HG02852 (cell line): ENCODE results near the gene EIF4EBP3.
"Not testable (repeated sequence)": the region's sequence is repeated elsewhere in the genome, so short reads cannot be mapped to it uniquely, and the experiment has no call there.

Experiments
- ATAC-seq: cut with Tn5 transposase; IDR thresholded peaks from one replicate; pipeline ENCODE4 v1.9.1; 2021; ENCODE audit warnings: mild to moderate bottlenecking, moderate library complexity; ENCODE audit not compliant: unreplicated experiment

Gene EIF4EBP3

DNA sequence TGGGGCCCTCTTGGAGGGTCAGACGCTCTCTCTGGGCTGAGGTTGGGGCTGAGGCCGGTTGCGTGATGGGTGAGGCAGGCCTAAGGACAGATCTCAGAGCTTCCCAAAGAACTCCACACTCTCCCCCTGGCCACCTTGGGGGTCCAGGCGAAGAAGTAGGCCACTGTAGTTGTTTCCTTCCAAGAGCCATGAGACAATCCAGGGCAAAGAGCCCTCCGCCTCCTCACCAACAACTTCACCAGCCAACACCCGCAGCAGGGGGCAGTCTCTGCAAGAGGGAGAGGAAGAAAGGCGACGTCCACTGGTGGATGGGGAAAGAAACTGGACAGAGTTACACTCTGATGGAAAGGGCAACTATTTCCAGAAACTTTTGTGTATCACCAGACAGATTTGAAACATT, 27.8 kb downstream of the EIF4EBP3 start:
- no peak for ATAC-seq

DNA sequence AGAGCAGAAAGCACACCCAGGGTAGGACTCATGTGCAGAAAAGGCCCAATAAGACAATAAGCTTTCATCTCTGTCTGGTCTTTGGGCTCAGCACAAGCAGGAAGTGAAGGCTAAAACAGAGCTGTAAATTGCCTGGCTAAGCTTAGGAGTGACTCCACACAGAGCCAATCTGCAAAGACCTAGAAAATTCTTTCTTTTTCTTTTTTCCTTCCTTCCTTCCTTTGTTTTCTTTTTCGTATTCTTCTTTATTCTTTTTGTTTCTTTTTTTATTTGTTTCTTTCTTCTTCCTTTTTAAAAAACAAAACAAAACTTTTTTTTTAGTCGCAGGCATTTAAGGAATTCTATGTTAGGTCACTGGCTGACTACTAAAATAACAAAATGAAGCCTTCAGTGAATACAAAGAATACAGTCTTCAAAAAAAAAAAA, 29.3 kb downstream of the EIF4EBP3 start:
- no peak for ATAC-seq

DNA sequence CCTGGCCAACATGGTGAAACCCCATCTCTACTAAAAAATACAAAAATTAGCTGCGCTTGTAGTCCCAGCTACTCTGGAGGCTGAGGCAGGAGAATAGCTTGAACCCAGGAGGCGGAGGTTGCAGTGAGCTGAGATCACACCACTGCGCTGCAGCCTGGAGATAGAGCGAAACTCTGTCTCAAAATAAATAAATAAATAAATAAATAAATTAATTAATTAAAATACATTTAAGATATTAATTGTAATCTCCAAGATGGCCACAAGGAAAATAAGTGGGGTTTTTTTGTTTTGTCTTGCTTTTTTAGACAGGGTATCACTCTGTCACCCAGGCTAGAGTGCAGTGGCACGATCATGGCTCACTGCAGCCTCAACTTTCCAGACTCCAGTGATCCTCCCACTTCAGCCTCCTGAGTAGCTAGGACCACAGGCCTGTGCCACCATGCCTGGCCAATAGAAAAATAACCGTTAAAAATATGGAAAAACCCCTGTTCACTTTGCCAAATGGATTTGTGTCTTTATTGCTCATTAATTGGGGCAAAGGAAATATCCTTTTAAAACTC, 31.8 kb downstream of the EIF4EBP3 start:
- ATAC-seq, result not testable (repeated sequence)

DNA sequence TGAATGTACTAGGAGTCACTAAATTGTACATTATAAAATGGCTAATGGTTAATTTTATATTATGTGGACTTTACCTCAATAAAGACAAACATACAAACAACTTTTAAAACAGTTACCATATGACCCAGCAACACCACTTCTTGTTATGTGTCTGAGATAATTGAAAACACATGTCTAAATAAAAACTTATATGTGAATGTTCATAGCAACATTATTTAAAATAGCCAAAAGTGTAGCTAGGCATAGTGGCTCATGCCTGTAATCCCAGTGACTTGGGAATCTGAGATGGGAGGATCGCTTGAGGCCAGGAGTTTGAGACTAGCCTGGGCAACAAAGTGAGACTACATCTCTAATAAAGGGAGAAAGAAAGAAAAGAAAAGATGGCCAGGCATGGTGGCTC, 40.0 kb downstream of the EIF4EBP3 start:
- ATAC-seq, result no peak

DNA sequence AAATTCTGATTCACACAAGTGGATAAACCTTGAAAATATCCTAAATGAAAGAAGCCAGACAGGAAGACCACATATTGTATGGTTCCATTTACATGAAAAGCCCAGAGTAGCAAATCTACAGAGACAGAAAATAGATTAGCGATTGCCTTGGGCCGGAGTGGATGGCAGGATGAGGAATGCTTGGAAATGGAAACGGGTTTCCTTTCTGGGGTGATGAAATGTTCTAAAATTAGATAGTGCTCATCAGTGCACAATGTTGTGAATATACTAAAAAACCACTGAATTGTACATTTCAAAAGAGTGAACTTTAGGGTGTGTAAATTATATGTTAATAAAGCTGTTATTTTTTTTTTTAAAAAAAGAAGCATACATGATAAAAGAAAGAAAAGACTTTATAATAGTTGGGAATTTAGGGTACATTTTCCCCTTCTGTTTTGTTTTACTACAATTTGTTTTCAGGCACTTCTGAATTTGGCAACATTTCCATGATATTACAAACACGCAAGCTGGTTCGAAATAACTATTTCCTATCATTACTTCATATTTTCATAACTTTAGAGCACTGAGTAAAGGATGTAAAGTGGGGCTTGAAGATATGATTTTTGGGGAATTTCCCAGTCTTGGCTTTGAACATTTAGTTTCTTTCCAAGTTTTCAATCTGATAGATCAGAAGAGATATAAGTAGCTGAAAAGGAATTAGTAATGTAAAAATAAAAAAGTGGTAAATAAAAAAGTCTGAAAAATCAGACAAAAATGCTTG, 41.0 kb downstream of the EIF4EBP3 start:
- ATAC-seq, result no peak

DNA sequence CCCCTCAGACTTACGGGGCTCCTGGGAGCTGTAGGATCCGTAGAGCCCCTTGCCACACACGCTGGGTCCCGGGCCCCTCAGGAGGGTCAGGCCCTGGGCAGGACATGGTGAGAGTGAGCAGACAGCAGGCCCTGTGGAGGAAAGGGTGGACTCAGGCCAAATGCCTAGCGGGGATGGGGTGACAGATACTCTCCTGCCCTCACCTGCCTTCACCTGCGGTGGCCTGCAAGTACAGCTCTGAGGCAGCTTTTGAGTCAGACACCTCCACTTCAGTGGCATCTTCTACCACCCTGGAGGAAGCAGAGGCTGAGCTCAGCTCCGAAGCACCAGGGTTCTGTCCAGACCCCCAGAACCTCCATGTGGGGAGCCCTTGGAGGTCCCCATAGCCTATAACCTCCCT, 43.4 kb downstream of the EIF4EBP3 start:
- ATAC-seq, result no peak

DNA sequence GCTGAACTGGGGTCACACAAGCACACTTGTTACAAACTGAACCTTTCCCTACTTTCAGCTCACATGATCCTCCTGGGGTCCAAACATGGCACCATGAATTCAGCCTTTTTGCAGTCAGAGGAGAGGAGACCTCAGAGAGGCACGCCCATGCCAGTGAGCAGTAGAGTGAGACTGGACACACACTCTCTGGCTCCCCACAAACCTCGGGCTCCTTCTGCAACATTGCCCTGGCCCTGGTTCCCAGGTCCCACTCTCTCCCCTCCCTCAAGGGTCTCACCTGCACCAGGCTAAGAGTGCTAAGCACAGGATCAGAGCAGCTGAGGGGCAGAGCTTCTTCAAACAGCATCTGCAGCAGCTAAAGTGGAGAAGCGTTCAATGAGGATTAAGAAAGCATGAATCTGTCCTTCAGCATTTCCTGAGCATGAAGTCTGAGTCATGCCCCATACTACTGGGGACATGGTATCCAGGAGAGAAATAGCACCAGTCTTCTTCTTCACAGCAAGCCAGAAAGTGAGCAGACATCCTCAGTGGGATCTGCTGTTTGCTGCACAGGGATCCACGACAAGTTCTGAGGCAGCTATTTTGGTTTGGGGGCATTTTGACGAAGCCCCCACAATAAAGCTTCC, 44.4 kb downstream of the EIF4EBP3 start:
- ATAC-seq, result no peak

DNA sequence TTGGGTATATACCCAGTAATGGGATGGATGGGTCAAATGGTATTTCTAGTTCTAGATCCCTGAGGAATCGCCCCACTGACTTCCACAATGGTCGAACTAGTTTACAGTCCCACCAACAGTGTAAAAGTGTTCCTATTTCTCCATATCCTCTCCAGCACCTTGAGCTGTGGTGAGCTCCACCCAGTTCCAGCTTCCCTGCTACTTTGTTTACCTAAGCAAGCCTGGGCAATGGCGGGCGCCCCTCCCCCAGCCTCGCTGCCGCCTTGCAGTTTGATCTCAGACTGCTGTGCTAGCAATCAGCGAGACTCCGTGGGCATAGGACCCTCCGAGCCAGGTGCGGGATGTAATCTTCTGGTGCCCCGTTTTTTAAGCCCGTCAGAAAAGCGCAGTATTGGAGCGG, 45.6 kb downstream of the EIF4EBP3 start:
- not testable (repeated sequence) for ATAC-seq

DNA sequence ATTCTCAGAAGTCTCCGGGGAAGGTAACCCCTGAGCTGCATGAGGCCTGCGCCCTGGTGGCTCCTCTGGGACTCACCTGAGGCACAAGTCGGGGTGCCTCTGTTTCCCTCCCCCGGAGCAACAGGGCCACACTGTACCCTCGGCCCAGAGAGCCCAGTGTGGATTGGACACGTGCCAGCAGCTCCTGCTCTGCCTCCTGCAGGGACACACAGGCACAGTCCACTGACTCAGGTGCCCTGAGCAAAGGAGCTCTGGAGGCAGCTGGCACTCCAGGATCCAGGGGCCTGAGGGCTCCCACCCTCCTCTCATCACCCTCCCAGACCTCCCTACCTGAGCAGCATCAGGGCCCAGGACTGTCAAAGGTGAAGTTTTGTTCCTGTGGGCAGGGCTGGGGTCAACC, 46.7 kb downstream of the EIF4EBP3 start:
- no peak for ATAC-seq

DNA sequence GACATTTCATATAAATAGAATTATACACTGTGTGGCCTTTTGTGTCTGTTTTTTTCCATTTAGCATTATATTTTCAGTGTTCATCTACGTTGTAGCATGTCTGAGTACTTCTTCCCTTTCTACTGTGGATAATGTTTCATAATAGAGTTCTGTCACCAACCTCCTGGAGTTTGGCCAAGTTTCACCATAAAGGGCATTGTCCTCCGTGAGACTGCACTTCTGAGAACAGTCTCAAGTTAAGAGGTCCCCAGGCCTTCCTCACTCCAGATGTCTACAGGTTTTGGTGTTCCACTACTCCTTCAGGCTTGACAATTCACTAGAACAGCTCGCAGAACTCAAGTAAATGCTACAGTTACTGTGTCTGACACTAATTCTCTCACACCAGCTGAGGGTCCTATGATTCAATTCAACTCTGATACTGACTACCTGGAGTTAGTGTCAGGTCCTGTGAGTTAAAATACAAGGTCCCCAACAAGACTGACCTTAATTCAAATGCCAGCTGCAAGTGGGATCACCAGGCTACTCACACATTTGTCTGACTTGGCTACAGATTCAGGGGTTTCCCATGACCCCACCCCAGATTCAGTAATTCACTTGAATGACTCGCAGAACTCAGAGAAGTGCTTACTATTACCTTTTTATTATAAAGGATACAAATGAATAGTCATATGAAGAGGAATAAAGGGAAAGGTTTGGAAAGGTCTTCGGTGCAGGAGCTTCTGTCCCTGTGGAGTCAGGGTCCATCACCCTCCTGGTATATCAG, 48.3 kb downstream of the EIF4EBP3 start:
- ATAC-seq, result no peak

DNA sequence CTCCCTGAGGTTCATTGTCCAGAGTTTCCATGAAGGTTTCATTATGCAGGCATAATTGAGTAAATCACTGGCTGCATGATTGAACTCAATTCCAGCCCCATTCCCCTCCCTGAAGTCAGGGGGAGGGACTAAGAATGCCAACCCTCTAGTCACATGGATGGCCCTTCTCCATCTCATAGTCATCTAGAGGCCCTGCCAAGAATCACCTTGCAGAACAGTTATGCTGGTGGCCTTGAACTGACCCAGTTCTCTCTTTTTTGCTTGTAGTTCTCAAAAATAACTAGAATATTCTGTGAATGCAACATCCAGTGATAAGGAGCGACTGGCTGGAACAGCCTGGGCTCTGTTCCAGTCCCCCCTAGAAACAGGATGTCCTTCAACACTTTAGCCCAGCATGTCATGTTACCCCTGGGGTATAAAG, 48.9 kb downstream of the EIF4EBP3 start:
- no peak for ATAC-seq

DNA sequence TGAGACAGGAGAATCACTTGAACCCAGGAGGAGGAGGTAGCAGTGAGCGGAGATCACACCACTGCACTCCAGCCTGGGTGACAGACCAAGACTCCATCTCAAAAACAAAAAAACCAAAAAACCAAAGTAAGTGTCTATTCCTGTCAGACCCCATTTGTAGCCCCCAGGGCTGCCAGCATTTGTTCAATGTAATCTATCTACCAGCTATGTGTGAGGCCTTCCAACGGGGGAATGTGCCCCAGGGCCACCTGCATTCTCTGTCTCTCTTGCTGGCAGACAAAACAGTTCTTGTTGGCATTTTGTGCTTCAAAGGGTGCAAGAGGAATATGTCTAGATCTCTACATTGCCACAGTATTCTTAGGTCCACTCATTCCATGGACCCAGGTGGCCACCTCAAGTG, 51.4 kb downstream of the EIF4EBP3 start:
- ATAC-seq, result no peak
